Measurements from ENCODE around the gene CST3. TPM values are rescaled to one million over a fixed set of nuclear protein-coding genes. Genes with fewer than 3 reads are reported as not detected.

The CST3 gene
- total RNA-seq, 2 donors from 2014 or later, result 884 to 914 TPM

DNA sequence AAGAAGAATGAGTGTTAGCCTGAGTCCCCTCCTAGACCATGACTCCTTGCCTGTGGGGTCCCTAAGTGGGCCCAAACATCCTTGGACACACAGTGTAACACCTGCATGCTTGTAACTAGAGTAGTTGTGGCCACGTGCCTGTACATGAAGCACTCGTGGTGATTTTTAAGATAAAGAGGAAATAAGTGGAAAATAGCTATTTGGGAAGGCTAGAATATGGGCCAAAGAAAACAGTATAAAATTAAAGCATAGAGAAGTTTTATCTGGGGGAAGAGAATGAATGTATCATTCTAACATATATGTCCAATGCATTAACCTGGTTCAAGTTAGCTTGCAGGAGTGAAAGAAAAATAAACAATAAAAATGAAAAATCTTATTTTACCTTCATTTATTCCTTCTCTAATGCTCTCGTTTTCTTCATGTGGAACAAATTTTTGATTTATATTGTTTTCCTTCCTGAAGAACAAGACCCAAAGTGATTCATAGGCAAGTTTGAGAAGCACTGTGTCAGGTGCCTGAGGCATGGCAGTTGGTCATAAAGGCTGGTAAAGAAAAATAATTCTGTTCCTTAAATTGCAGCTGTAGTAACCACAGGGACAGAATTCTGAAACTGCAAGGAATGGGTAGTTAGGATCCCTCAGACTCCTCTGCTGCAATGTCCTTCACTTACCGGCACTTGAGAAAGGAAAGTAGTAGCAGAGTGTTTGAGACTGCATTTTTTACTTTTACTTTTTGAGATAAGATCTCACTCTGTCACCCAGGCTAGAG is 8.5 kb upstream of the CST3 start:
- Histone ChIP-seq H3K4me3 (no peak overlapping the region), H3K36me3 (no peaks in the 10 kb centered on the region), H3K9me3 (no peaks in the 10 kb centered on the region), H3K4me1 (peaks cover 0 to 13% of the 10 kb centered on the region in 2 donors), H3K27ac (no peak overlapping the region), H3K27me3 (no peaks in the 10 kb centered on the region)
- no peak for DNase-seq (ENCODE audit: low spot score)
- TF ChIP-seq, protein P1, sequence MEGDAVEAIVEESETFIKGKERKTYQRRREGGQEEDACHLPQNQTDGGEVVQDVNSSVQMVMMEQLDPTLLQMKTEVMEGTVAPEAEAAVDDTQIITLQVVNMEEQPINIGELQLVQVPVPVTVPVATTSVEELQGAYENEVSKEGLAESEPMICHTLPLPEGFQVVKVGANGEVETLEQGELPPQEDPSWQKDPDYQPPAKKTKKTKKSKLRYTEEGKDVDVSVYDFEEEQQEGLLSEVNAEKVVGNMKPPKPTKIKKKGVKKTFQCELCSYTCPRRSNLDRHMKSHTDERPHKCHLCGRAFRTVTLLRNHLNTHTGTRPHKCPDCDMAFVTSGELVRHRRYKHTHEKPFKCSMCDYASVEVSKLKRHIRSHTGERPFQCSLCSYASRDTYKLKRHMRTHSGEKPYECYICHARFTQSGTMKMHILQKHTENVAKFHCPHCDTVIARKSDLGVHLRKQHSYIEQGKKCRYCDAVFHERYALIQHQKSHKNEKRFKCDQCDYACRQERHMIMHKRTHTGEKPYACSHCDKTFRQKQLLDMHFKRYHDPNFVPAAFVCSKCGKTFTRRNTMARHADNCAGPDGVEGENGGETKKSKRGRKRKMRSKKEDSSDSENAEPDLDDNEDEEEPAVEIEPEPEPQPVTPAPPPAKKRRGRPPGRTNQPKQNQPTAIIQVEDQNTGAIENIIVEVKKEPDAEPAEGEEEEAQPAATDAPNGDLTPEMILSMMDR (IDR thresholded peaks at IDR 0.05), result no peak

DNA sequence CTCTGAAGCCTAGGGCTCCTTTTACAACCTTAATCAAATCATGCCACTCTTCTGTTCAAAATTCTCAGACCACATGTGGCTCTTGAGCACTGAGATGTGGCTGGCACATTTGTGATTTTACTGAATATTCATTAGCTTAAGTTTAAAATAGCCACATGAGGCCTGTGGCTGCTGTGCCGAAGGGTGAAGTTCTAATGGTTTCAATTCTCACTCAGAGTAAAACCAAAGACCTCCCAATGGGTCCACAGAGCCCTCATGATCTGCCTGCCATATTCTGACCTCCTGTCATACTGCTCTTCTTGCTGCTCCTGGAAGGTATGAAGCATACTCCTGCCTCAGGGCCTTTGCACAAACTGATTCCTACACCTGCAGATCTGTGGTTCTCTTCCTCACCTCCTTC is 7.8 kb upstream of the CST3 start:
- no peaks in the 10 kb centered on the region for H3K9me3 ChIP-seq
- DNase-seq (ENCODE audit: low spot score), result no peak

DNA sequence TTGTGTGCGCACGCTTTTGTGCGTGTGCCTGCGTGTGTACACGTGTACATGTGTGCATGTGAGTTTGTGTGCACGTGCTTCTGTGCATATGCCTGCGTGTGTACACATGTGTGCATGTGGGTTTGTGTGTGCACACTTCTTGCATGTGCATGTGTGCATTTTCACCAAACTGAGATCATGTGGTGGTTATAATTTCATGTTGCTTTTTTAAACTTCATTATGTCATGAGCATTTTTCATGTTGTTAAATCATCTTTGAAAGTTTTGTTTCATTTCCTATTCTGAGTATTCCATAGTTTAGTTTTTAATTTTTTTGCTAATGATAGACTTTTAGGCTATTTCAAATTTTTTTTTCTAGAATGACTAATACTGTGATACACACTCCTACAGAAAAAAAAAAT is 6.4 kb upstream of the CST3 start:
- peaks cover 0 to 13% of the 10 kb centered on the region in 2 donors for H3K4me1 ChIP-seq
- no peak overlapping the region for H3K27ac ChIP-seq
- no peaks in the 10 kb centered on the region for H3K9me3 ChIP-seq

More for the DNA sequence above, 7.8 kb upstream of the CST3 start:
- Histone ChIP-seq H3K27me3 (no peaks in the 10 kb centered on the region), H3K4me1 (peaks cover 0 to 13% of the 10 kb centered on the region in 2 donors), H3K36me3 (no peaks in the 10 kb centered on the region), H3K4me3 (no peak overlapping the region), H3K27ac (no peak overlapping the region)
- TF ChIP-seq, protein P1 (IDR thresholded peaks at IDR 0.05), result no peak

GRCh38 chr20:23643659-23644058 is 5.9 kb upstream of the CST3 start:
- no peak for DNase-seq (ENCODE audit: low spot score)
- TF ChIP-seq, protein P1 (IDR thresholded peaks at IDR 0.05), result no peak
- Histone ChIP-seq H3K27me3 (no peaks in the 10 kb centered on the region), H3K9me3 (no peaks in the 10 kb centered on the region), H3K4me3 (no peak overlapping the region), H3K4me1 (peaks cover 0 to 13% of the 10 kb centered on the region in 2 donors), H3K36me3 (no peaks in the 10 kb centered on the region), H3K27ac (no peak overlapping the region)

More for the DNA sequence above, 6.4 kb upstream of the CST3 start:
- Histone ChIP-seq H3K36me3 (no peaks in the 10 kb centered on the region), H3K27me3 (no peaks in the 10 kb centered on the region), H3K4me3 (no peak overlapping the region)
- DNase-seq (ENCODE audit: low spot score), result no peak
- TF ChIP-seq, protein P1 (IDR thresholded peaks at IDR 0.05), result no peak

- no peaks in the 10 kb centered on the region for H3K27me3 ChIP-seq
- TF ChIP-seq, protein P1 (IDR thresholded peaks at IDR 0.05), result no peak
- DNase-seq (ENCODE audit: low spot score), result no peak
- no peak overlapping the region for H3K4me3 ChIP-seq
- H3K9me3 ChIP-seq, result no peaks in the 10 kb centered on the region
- peaks cover 0 to 13% of the 10 kb centered on the region in 2 donors for H3K4me1 ChIP-seq
- no peak overlapping the region for H3K27ac ChIP-seq
- no peaks in the 10 kb centered on the region for H3K36me3 ChIP-seq
Measured at GRCh38 chr20:23641936-23642751, 4.4 kb upstream of the CST3 start.

Data from right atrium auricular region (tissue), 2 donors.